WERI-Rb-1 (cell line): Measurements from ENCODE around the gene NUP93.
"Not testable (repeated sequence)": the region's sequence is repeated elsewhere in the genome, so short reads cannot be mapped to it uniquely, and the experiment has no call there.

ENCODE experiments used
- DNase-seq: peaks from one replicate; pipeline ENCODE4 v3.0.0-alpha.2; 2020
- H3K27ac ChIP-seq: fragments of 250-450 bp; sonication (Bioruptor Pico); 2 replicates; pipeline ENCODE4 v1.5.1; 2020; ENCODE audit warnings: mild to moderate bottlenecking, moderate library complexity
- H3K27me3 ChIP-seq: fragments of 250-450 bp; sonication (Bioruptor Pico); 2 replicates; pipeline ENCODE4 v1.5.1; 2021; ENCODE audit warnings: mild to moderate bottlenecking, low read depth, moderate library complexity; ENCODE audit not compliant: insufficient read depth, severe bottlenecking
- H3K36me3 ChIP-seq: fragments of 250-450 bp; sonication (Bioruptor Pico); 2 replicates; pipeline ENCODE4 v1.5.1; 2020; ENCODE audit warnings: mild to moderate bottlenecking, moderate library complexity
- H3K4me3 ChIP-seq: 2 replicates; pipeline ENCODE4 v1.5.1; 2011; ENCODE audit warnings: low read depth, mild to moderate bottlenecking, control low read depth, low read length
- H3K9me3 ChIP-seq: fragments of 250-450 bp; sonication (Bioruptor Pico); 2 replicates; pipeline ENCODE4 v1.5.1; 2021; ENCODE audit warnings: mild to moderate bottlenecking, moderate library complexity; ENCODE audit not compliant: severe bottlenecking
- TF ChIP-seq, protein P1 (sequence below): IDR thresholded peaks from 2 replicates; pipeline ENCODE4 v1.5.1; 2011; ENCODE audit warnings: low read depth, mild to moderate bottlenecking, control low read depth, inconsistent platforms, low read length

Gene NUP93

DNA sequence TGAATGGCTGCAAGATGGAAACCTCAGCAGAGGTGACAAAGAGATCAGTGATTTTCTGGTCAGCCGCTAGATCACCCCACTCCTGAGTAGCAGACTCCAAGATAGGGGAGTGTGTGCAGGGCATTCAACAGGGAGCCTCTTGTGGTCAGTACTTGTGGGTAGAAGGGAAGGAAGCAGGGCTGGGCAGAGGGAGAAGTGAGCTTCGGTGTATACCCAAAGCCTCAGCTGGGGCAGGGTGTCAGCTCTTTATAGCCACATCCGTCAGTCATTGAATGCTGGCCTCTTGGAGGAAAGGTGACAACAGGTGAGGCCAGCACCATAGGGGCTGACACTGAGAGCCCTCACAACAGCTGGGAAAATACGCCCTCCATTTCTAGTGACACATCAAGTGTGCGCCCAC lies 132.8 kb downstream of the NUP93 start:
- DNase-seq = no peak
- H3K27me3 ChIP-seq = no peaks in the 10 kb centered on the region
- no peak overlapping the region for H3K4me3 ChIP-seq
- no peak overlapping the region for H3K27ac ChIP-seq
- TF ChIP-seq, protein P1, sequence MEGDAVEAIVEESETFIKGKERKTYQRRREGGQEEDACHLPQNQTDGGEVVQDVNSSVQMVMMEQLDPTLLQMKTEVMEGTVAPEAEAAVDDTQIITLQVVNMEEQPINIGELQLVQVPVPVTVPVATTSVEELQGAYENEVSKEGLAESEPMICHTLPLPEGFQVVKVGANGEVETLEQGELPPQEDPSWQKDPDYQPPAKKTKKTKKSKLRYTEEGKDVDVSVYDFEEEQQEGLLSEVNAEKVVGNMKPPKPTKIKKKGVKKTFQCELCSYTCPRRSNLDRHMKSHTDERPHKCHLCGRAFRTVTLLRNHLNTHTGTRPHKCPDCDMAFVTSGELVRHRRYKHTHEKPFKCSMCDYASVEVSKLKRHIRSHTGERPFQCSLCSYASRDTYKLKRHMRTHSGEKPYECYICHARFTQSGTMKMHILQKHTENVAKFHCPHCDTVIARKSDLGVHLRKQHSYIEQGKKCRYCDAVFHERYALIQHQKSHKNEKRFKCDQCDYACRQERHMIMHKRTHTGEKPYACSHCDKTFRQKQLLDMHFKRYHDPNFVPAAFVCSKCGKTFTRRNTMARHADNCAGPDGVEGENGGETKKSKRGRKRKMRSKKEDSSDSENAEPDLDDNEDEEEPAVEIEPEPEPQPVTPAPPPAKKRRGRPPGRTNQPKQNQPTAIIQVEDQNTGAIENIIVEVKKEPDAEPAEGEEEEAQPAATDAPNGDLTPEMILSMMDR = no peak
- H3K36me3 ChIP-seq = no peaks in the 10 kb centered on the region
- H3K9me3 ChIP-seq = no peaks in the 10 kb centered on the region

DNA sequence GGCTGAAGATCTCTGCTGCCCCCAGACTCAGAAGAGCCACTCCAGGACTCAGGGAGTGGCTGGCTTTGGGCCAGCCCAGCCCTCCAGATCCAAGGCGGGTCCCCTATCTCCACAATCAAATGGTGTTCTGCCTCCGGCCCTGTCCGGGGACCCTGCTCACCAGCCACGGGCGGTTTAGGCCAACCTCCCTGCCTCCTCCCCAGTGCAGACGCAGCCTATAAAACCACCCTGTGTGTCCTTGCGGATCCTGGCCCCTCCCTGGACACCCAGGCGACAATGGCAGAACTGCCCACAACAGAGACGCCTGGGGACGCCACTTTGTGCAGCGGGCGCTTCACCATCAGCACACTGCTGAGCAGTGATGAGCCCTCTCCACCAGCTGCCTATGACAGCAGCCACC lies 135.0 kb downstream of the NUP93 start, which contains the start of gene SLC12A3:
SLC12A3 (plus strand) TSS at position 248 of the 400 bp plus-strand sequence; CDS start at position 277, 29 bp downstream.
- no peak within 1 kb of the TSS for H3K27ac ChIP-seq

DNA sequence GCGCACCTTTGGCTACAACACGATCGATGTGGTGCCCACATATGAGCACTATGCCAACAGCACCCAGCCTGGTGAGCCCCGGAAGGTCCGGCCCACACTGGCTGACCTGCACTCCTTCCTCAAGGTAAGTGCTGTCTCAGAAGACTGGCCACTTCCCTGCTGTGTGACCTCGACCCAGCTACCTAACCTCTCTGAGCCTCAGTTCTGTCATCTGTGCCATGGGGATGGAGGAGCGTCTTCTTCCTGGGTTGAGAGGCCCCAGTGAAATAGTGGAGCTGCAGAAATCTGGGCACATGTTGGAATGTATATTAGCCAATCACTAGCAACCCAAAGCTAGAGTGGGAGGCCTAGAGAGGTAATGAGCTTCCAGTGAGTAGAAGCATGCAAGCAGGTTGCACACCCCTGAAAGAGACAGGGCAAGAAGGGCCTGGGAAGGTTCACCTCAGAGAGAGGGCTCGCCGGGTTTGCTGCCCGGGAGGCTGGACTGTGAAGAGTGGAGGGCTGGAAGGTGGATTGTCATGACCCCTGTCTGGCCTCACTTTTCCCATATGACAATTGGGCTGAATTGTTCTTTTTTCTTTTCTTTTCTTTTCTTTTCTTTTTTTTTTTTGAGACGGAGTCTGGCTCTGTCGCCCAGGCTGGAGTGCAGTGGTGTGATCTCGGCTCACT lies 135.6 kb downstream of the NUP93 start:
- TF ChIP-seq, protein P1 = no peak
- H3K9me3 ChIP-seq = no peaks in the 10 kb centered on the region
- no peaks in the 10 kb centered on the region for H3K27me3 ChIP-seq
- H3K27ac ChIP-seq = no peak overlapping the region
- no peaks in the 10 kb centered on the region for H3K36me3 ChIP-seq
- DNase-seq = no peak
- H3K4me3 ChIP-seq = no peak overlapping the region

More for the DNA sequence above, 135.0 kb downstream of the NUP93 start, which contains the start of gene SLC12A3:
- TF ChIP-seq, protein P1 = no peak
- Histone ChIP-seq H3K27me3 (no peaks in the 10 kb centered on the region), H3K36me3 (no peaks in the 10 kb centered on the region), H3K9me3 (no peaks in the 10 kb centered on the region), H3K4me3 (no peak within 1 kb of the TSS)
- DNase-seq = no peak

GRCh38 chr16:56866955-56867830 lies 137.3 kb downstream of the NUP93 start:
- H3K27me3 ChIP-seq = no peaks in the 10 kb centered on the region
- H3K9me3 ChIP-seq = no peaks in the 10 kb centered on the region
- peak; percentile 41 for DNase-seq
- TF ChIP-seq, protein P1 = peak; percentile 51; the same call in 1 of the 2 replicates
- peak overlapping the region; percentile 46; the same call in 1 of the 2 replicates for H3K27ac ChIP-seq
- no peak overlapping the region for H3K4me3 ChIP-seq
- no peaks in the 10 kb centered on the region for H3K36me3 ChIP-seq

DNA sequence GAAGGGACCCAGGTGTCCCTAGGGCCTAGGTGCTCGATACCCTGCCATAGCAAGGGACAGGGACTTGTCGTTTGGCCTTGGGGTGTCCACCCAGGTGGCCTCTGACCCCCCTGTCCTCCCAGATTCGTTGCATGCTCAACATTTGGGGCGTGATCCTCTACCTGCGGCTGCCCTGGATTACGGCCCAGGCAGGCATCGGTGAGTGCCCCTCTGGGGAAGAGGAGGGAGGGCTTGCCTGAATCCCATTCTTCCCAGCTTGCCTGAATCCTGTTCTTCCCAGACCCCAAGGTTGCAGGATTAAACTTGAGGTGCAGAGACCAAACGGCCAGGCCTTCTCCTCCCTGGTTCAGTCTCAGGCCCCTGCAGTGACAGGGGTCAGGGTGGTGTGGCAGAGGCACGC lies 138.2 kb downstream of the NUP93 start:
- no peak overlapping the region for H3K4me3 ChIP-seq
- no peaks in the 10 kb centered on the region for H3K27me3 ChIP-seq
- TF ChIP-seq, protein P1 = no peak
- H3K9me3 ChIP-seq = no peaks in the 10 kb centered on the region
- DNase-seq = no peak
- no peaks in the 10 kb centered on the region for H3K36me3 ChIP-seq
- no peak overlapping the region; the same call in 1 of the 2 replicates for H3K27ac ChIP-seq

DNA sequence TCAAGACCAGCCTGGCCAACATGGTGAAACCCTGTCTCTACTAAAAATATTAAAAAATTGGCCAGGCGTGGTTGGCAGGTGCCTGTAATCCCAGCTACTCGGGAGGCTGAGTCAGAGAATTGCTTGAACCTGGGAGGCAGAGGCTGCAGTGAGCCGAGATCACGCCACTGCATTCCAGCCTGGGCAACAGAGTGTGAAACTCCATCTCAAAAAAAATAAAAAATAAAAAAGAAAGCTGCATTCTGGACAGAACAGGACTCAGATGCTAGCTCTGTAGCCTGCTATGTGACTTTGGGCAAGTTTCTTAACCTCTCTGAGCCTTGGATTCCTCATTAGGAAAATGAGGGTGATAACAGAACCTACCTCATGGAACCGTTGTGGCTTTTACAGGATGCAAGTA lies 138.8 kb downstream of the NUP93 start:
- H3K27me3 ChIP-seq, H3K36me3 ChIP-seq, H3K4me3 ChIP-seq, H3K9me3 ChIP-seq, DNase-seq, H3K27ac ChIP-seq: not testable (repeated sequence)
